Lower lobe of right lung (tissue), 2 donors: Measurements from ENCODE around the gene EIF4E3. TPM values are rescaled to one million over a fixed set of nuclear protein-coding genes. Genes with fewer than 3 reads are reported as not detected.

ENCODE experiments used
- ATAC-seq, 2 donors: fragments of 200-7000 bp; cut with Tn5 transposase; one replicate each; pipeline ENCODE4 v1.9.1; 2020 to 2022; ENCODE audit warnings: mild to moderate bottlenecking in 2 of 2, moderate library complexity in 2 of 2
- DNase-seq: peaks from one replicate; pipeline ENCODE4 v3.0.0-alpha.2; 2020
- H3K27ac ChIP-seq: fragments of 200-600 bp; one replicate; pipeline ENCODE4 v1.8.0; 2022
- H3K27me3 ChIP-seq: fragments of 200-600 bp; one replicate; pipeline ENCODE4 v1.8.0; 2022; ENCODE audit warnings: low read depth
- H3K36me3 ChIP-seq: fragments of 200-600 bp; one replicate; pipeline ENCODE4 v1.8.0; 2022; ENCODE audit warnings: mild to moderate bottlenecking
- H3K4me1 ChIP-seq: fragments of 200-600 bp; one replicate; pipeline ENCODE4 v1.8.0; 2022
- H3K4me3 ChIP-seq: fragments of 200-600 bp; one replicate; pipeline ENCODE4 v1.8.0; 2022; ENCODE audit warnings: mild to moderate bottlenecking
- H3K9me3 ChIP-seq: fragments of 200-600 bp; one replicate; pipeline ENCODE4 v1.8.0; 2022
- intact Hi-C: fragments of 100-400 bp; cut with DNase I; formaldehyde crosslinking; loops from one replicate; pipeline ENCODE4 v1.11.0; 2022
- total RNA-seq: library from RNA; stranded (reverse); fragmentation: NEBNext Ultra II Directional; extraction: Animal tissue kit (Norgen Biotek cat#: 25700); gene quantifications from one replicate; pipeline ENCODE4 v1.2.1, GENCODE V29; 2021
- TF ChIP-seq, protein P1 (sequence below): fragments of 200-600 bp; IDR thresholded peaks from one replicate; pipeline ENCODE4 v1.8.0; 2022; ENCODE audit warnings: antibody characterized with exemption, mild to moderate bottlenecking
- donor health status: DM: no; HTN: yes; CAD: no; lungs with severe emphysema.

Gene EIF4E3
- total RNA-seq, 1 donor from 2014 or later: 29.0 TPM

- TF ChIP-seq, protein P1, sequence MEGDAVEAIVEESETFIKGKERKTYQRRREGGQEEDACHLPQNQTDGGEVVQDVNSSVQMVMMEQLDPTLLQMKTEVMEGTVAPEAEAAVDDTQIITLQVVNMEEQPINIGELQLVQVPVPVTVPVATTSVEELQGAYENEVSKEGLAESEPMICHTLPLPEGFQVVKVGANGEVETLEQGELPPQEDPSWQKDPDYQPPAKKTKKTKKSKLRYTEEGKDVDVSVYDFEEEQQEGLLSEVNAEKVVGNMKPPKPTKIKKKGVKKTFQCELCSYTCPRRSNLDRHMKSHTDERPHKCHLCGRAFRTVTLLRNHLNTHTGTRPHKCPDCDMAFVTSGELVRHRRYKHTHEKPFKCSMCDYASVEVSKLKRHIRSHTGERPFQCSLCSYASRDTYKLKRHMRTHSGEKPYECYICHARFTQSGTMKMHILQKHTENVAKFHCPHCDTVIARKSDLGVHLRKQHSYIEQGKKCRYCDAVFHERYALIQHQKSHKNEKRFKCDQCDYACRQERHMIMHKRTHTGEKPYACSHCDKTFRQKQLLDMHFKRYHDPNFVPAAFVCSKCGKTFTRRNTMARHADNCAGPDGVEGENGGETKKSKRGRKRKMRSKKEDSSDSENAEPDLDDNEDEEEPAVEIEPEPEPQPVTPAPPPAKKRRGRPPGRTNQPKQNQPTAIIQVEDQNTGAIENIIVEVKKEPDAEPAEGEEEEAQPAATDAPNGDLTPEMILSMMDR: no peak
- Histone ChIP-seq H3K4me1 (peaks cover 13% of the 10 kb centered on the region), H3K36me3 (no peaks in the 10 kb centered on the region), H3K27me3 (no peaks in the 10 kb centered on the region), H3K4me3 (no peak overlapping the region), H3K9me3 (no peaks in the 10 kb centered on the region), H3K27ac (no peak overlapping the region)
- intact Hi-C loops: no loop called here
- DNase-seq (no peak), ATAC-seq (no peak)
Measured at GRCh38 chr3:71629289-71629688, 95.9 kb downstream of the EIF4E3 start.

- ATAC-seq: no peak
- no peaks in the 10 kb centered on the region for H3K36me3 ChIP-seq
- H3K4me3 ChIP-seq: no peak overlapping the region
- no peak overlapping the region for H3K27ac ChIP-seq
- TF ChIP-seq, protein P1: no peak
- H3K4me1 ChIP-seq: peaks cover 13% of the 10 kb centered on the region
- H3K27me3 ChIP-seq: no peaks in the 10 kb centered on the region
- intact Hi-C loops: no loop called here
- no peaks in the 10 kb centered on the region for H3K9me3 ChIP-seq
- no peak for DNase-seq
Measured at GRCh38 chr3:71628522-71628921, 96.7 kb downstream of the EIF4E3 start.

DNA sequence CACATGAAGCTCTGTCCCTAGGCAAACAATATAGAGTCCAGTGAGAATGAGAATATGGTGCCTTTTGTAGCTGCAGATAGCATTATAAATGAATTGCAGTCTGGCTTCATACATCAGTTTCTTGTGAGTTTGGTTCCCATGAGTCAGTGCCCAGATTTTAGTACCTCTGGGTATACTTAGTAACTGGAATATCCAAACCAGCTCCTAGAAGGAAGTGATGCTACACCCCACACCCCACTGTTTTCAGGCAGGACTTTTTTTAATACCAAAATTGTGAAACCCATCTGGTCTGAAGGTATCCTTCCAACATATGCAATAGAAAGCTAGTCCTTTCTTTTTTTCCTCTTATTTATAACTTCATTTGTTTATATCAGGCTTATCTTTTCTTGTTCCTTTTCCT lies 99.5 kb downstream of the EIF4E3 start:
- ATAC-seq: no peak
- intact Hi-C loops: no loop called here
- no peaks in the 10 kb centered on the region for H3K27me3 ChIP-seq
- DNase-seq: no peak
- H3K4me3 ChIP-seq: no peak overlapping the region
- H3K27ac ChIP-seq: no peak overlapping the region
- no peaks in the 10 kb centered on the region for H3K9me3 ChIP-seq
- TF ChIP-seq, protein P1: no peak
- H3K4me1 ChIP-seq: peaks cover 13% of the 10 kb centered on the region
- no peaks in the 10 kb centered on the region for H3K36me3 ChIP-seq

Other genes starting within 250 kb of the EIF4E3 start
- 138 TPM for gene FOXP1, start 141.7 kb downstream of the EIF4E3 start, total RNA-seq
- gene GPR27, start 28.5 kb upstream of the EIF4E3 start, total RNA-seq: 2.6 TPM
- gene PROK2, start 59.7 kb upstream of the EIF4E3 start, total RNA-seq: 7.4 TPM